ENCODE measurements around the gene PEX12. TPM values are rescaled to one million over a fixed set of nuclear protein-coding genes. Genes with fewer than 3 reads are reported as not detected.
A peak's percentile ranks its signal among the peaks of the same experiment; 100 is the strongest.

PEX12 gene
- total and polyA plus RNA-seq, 9 of the 15 experiments (the other 6 are each of a cell fraction or from before 2014, with no cell fraction given) = 4.0 to 12.4 (median 6.4) TPM

GRCh38 chr17:35557353-35557752, 21.0 kb downstream of the PEX12 start (continued):
- TF ChIP-seq, protein P1, sequence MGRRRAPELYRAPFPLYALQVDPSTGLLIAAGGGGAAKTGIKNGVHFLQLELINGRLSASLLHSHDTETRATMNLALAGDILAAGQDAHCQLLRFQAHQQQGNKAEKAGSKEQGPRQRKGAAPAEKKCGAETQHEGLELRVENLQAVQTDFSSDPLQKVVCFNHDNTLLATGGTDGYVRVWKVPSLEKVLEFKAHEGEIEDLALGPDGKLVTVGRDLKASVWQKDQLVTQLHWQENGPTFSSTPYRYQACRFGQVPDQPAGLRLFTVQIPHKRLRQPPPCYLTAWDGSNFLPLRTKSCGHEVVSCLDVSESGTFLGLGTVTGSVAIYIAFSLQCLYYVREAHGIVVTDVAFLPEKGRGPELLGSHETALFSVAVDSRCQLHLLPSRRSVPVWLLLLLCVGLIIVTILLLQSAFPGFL (CRISPR knock-in tag; IDR thresholded peaks at IDR 0.05) = no peak
- TF ChIP-seq C11orf30 (IDR thresholded peaks at IDR 0.05; ENCODE audit: low read depth) (peak; percentile 65), CHD1 (IDR thresholded peaks at IDR 0.05; ENCODE audit: low read length) (no peak), ZNF76 (CRISPR knock-in tag; IDR thresholded peaks at IDR 0.05; ENCODE audit: borderline replicate concordance) (no peak), TAF15 (IDR thresholded peaks at IDR 0.05; ENCODE audit: low read depth, low read length) (no peak), BCLAF1 (IDR thresholded peaks at IDR 0.05; ENCODE audit: borderline replicate concordance in 1 of 2, control insufficient read depth in 1 of 2, low read depth in 2 of 2, low read length in 1 of 2) (no peak), NFYB (IDR thresholded peaks at IDR 0.05; ENCODE audit: extremely low read depth, insufficient read length) (no peak), FUS (optimal IDR thresholded peaks at IDR 0.05; ENCODE audit: low read depth, low read length) (no peak), NEUROD1 (IDR thresholded peaks at IDR 0.05; ENCODE audit: borderline replicate concordance, low read depth, low read length, partially characterized antibody) (no peak), PRPF4 (IDR thresholded peaks at IDR 0.05; ENCODE audit: insufficient read depth, low read depth, low read length, poor library complexity, severe bottlenecking) (no peak), MAFK (IDR thresholded peaks at IDR 0.05; ENCODE audit: low read length) (peak; percentile 21; the same call in 1 of the 2 replicates), SMARCC2 (IDR thresholded peaks at IDR 0.05; ENCODE audit: low read depth) (no peak), LCOR (CRISPR knock-in tag; IDR thresholded peaks at IDR 0.05) (no peak), ZNF41 (CRISPR knock-in tag; conservative IDR thresholded peaks at IDR 0.05) (no peak), RAD21 (CRISPR knock-in tag; conservative IDR thresholded peaks at IDR 0.05 in 1 of 2, IDR thresholded peaks at IDR 0.05 in 1 of 2) (no peak), DMBX1 (CRISPR knock-in tag; IDR thresholded peaks at IDR 0.05; ENCODE audit: borderline replicate concordance) (no peak)
- TF ChIP-seq, protein P2, sequence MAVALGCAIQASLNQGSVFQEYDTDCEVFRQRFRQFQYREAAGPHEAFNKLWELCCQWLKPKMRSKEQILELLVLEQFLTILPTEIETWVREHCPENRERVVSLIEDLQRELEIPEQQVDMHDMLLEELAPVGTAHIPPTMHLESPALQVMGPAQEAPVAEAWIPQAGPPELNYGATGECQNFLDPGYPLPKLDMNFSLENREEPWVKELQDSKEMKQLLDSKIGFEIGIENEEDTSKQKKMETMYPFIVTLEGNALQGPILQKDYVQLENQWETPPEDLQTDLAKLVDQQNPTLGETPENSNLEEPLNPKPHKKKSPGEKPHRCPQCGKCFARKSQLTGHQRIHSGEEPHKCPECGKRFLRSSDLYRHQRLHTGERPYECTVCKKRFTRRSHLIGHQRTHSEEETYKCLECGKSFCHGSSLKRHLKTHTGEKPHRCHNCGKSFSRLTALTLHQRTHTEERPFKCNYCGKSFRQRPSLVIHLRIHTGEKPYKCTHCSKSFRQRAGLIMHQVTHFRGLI (CRISPR knock-in tag; IDR thresholded peaks at IDR 0.05) = no peak

Measured in K562 (cell line).